HFF-Myc (cell line): ENCODE measurements around the gene CCSAP.

Experiments
- DNase-seq: peaks from one replicate; pipeline ENCODE4 v3.0.0-alpha.2; 2011; ENCODE audit warnings: low read depth; ENCODE audit errors: extremely low read depth
- H3K4me3 ChIP-seq: replicated peaks from 2 replicates; pipeline ENCODE4 v1.5.1; 2011; ENCODE audit warnings: low read depth, mild to moderate bottlenecking, control low read depth, low read length
- CTCF ChIP-seq: IDR thresholded peaks from 2 replicates; pipeline ENCODE4 v1.5.1; 2012; ENCODE audit warnings: mild to moderate bottlenecking, low read depth, low read length, control low read depth; ENCODE audit errors: missing control alignments

Gene CCSAP

GRCh38 chr1:229303855-229304254 is 39.0 kb downstream of the CCSAP start:
- no peak for DNase-seq
- TF ChIP-seq CTCF: no peak
- H3K4me3 ChIP-seq: no peak overlapping the region

- H3K4me3 ChIP-seq: no peak overlapping the region
- DNase-seq: no peak
- TF ChIP-seq CTCF: no peak
Measured at GRCh38 chr1:229302740-229303139, 40.1 kb downstream of the CCSAP start.

GRCh38 chr1:229300099-229300757 is 42.6 kb downstream of the CCSAP start:
- TF ChIP-seq CTCF: no peak

GRCh38 chr1:229298887-229299503 is 43.9 kb downstream of the CCSAP start:
- no peak for TF ChIP-seq CTCF
- DNase-seq: no peak
- no peak overlapping the region for H3K4me3 ChIP-seq

More at GRCh38 chr1:229300099-229300757, 42.6 kb downstream of the CCSAP start:
- no peak overlapping the region for H3K4me3 ChIP-seq
- DNase-seq: no peak

GRCh38 chr1:229298420-229298819 is 44.4 kb downstream of the CCSAP start:
- no peak for DNase-seq
- no peak overlapping the region for H3K4me3 ChIP-seq
- TF ChIP-seq CTCF: no peak

- DNase-seq: no peak
- TF ChIP-seq CTCF: no peak
- H3K4me3 ChIP-seq: no peak overlapping the region
Measured at GRCh38 chr1:229297746-229298145, 45.1 kb downstream of the CCSAP start.

- H3K4me3 ChIP-seq: no peak overlapping the region
- no peak for DNase-seq
- TF ChIP-seq CTCF: no peak
Measured at GRCh38 chr1:229296541-229296941, 46.3 kb downstream of the CCSAP start.
